Skin epidermis (tissue), 12 donors: ENCODE data around the gene USP25.

Experiments
- H3K27ac ChIP-seq, 21 experiments: fragments of 200-600 bp; sonication (generic) in 11 of 21; one replicate each; pipeline ENCODE4 v1.5.0; 2020; ENCODE audit warnings: mild to moderate bottlenecking in 3 of 21, inconsistent platforms in 2 of 21, moderate library complexity in 2 of 21
- H3K4me3 ChIP-seq, 7 experiments: fragments of 200-600 bp; sonication (generic) in 2 of 7; one replicate each; pipeline ENCODE4 v1.5.0; 2020; ENCODE audit warnings: inconsistent platforms in 2 of 7, mild to moderate bottlenecking in 2 of 7, moderate library complexity in 1 of 7

USP25 gene

GRCh38 chr21:15755125-15755524, 25.3 kb downstream of the USP25 start:
- Histone ChIP-seq H3K27ac (no peak overlapping the region), H3K4me3 (no peak overlapping the region)

- Histone ChIP-seq H3K27ac (no peak overlapping the region), H3K4me3 (no peak overlapping the region)
These were observed 29.7 kb downstream of the USP25 start for GRCh38 chr21:15759469-15759868.

DNA sequence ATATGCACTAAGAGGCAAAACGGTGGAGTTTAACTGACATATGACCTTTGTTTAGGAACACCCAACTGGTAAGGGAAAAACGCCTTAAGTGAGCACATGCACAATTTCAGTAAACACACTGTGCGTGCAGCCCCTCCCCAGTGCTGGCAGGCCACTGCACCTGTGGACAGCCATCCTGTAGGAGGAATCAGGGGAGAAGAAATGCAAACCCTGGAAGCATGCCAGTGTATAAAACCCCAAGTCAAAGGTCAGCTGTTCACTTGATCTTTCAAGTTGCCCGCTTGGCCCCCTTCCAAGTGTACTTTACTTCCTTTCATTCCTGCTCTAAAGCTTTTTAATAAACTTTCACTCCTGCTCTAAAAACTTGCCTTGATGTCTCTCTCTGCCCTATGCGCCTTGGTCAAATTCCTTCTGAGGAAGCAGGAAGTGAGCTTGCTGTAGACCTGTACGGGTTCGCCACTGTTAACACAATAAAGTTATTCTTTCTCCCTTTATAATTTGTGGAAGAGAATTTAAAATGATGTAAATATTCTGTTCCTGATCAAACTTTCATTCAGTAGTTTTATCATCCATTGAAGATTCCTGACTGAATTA, 31.8 kb downstream of the USP25 start:
- Histone ChIP-seq H3K27ac (no peak overlapping the region), H3K4me3 (no peak overlapping the region)

- no peak overlapping the region for H3K4me3 ChIP-seq
- no peak overlapping the region for H3K27ac ChIP-seq
These were observed 33.6 kb downstream of the USP25 start for GRCh38 chr21:15763359-15763758.

DNA sequence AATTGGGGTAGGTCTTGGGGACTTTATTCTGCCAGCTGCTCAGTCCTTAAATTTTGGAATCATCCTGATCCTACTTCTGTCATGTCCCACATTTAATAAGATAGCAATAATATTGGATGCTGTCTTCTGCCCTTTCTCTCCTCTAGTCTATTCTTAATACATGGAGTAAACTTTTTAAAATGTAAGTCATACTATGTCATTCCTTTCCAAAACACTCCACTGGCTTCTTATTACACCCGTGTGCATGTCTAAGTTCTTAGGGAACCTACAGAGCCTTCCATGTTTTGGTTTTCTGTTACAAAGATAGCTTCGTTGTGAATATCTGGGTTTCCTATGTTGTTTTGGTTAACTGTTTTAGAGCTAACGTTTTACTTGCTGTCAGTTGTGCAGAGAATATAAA, 35.1 kb downstream of the USP25 start:
- H3K27ac ChIP-seq, result no peak overlapping the region
- no peak overlapping the region for H3K4me3 ChIP-seq

DNA sequence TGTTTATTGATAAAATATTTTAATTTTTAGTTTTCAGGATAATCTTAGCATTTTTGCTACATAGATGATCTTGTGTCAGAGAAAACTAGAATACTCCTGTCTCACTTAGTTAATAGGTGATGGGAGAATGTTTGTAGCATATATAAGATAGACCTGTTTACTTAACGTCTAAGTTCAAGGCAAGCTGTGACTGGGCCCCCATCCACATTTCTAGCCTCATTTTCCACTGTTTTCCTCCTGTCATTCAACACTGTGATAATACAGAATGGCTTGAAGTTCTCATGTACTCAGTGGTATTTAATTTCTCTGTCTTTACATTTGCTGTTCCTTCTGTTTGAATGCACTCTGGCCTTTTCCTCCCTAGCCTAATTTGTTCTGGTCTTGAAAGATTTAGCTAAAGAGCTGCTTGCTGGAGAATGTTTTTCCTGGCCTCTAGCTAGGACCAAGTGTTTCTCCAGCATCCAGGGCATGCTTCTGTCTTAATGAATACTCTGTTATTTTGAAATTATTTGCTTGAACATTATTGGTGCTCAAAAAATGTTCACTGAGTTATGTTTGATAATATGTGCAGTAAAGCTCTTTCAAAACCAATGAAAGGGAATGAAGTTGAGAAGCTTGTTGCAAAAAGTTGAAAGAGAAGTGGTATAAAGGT, 37.3 kb downstream of the USP25 start:
- H3K27ac ChIP-seq, result no peak overlapping the region
- no peak overlapping the region for H3K4me3 ChIP-seq

DNA sequence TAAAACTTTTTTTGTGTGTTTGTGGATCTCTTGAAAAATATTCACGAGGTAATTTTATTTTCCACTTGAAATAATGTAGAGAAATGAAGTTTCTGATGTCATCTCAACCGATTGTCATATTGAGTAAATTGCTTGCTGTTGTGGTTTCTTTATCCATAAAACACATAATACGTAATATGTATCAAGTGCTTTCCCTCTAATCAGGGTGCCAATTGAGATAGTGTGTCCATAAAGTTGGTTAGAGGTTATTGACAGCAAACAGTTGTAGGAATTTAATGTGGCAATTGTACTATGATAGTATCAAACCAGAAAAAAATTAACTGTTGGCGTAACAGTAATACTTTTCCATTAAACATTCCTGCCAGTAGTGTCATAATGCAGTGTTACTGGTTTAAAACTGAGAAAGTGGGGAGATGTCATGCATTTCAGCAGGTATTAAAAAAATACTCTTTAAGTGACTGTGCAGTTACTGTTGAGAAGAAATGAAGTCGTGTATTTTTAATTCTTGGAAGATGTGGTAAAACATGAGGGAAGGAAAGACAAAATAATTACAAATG, 38.3 kb downstream of the USP25 start:
- Histone ChIP-seq H3K4me3 (no peak overlapping the region), H3K27ac (no peak overlapping the region)

GRCh38 chr21:15768853-15769252, 39.1 kb downstream of the USP25 start:
- H3K4me3 ChIP-seq, result no peak overlapping the region
- H3K27ac ChIP-seq, result no peak overlapping the region

DNA sequence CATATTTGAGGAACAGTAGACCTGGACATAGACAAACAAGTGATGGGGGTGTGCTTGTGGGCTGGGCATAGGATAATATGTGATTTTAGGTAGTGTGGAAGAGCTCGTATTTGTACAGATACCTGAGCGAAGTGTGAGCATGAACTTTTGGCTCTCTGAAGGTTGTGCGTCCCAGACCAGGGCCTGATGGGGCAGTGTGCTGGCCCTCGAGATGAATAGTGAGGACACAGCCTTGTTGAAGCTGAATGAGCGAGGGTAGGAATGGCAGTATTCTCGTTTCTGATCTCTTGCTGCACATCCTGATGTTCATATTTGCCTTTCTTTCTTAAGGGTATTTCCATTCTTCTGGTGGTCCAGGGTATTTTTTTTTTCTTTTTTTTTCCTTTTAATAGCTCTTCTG, 41.5 kb downstream of the USP25 start:
- H3K4me3 ChIP-seq, result no peak overlapping the region
- no peak overlapping the region for H3K27ac ChIP-seq

DNA sequence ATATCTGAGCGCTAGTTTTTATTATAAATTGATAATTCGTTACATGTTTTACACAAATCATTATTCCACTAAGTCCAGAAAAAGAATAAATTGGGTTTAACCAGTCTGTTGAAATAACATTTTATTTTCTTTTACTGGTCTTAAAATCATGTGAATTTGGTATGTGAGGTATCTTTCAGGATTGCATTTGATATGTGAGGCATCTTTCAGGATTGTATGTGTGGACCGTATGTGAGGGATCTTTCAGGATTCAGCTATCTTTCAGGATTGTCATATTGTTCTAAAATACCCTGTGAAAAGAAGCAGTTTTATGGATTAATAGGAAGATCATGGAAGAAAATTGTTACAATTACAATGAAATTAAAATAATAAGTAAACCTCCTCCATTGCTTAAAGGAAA, 42.9 kb downstream of the USP25 start:
- Histone ChIP-seq H3K4me3 (no peak overlapping the region), H3K27ac (no peak overlapping the region)

DNA sequence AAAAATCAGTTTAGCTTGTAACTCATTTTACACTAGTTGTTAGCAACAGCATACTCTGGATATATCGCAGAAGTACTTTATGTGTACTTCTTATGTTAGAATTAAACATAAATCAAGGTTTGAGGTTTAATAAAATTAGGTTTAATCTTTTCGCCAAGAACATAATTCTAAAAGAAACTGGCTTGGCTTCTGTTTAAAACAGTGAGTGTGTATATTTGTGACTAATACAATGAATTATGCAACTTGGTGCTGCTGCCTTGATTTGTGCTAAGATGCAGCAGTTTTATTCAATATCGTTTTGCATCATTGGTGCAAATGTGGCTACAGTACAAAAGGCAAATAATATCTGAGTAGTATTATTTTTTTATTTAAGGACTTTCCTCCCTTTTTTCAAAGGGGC, 44.8 kb downstream of the USP25 start:
- no peak overlapping the region for H3K27ac ChIP-seq
- H3K4me3 ChIP-seq, result no peak overlapping the region

DNA sequence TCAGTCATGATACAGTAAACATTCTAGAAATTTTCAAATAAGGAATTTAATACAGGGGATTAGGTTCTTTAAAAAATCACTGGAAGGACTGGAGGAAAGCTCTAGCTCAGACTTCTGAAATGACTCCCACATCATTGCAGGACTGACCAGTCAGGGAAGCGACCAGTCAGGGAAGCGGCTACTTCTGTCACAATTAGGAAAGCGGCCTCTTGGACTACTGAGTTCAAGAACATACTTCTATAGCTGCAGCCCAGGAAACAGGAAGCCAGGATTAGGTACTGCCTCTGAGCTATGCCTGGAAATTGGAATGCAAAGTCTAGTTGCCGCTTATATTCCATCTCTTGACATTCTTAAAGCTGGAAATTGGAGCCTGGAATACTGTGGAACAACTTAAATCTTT, 45.5 kb downstream of the USP25 start:
- H3K4me3 ChIP-seq, result no peak overlapping the region
- no peak overlapping the region for H3K27ac ChIP-seq

GRCh38 chr21:15775981-15776380, 46.2 kb downstream of the USP25 start:
- Histone ChIP-seq H3K4me3 (no peak overlapping the region), H3K27ac (no peak overlapping the region)

GRCh38 chr21:15776818-15777217, 47.0 kb downstream of the USP25 start:
- H3K4me3 ChIP-seq, result no peak overlapping the region
- no peak overlapping the region for H3K27ac ChIP-seq

DNA sequence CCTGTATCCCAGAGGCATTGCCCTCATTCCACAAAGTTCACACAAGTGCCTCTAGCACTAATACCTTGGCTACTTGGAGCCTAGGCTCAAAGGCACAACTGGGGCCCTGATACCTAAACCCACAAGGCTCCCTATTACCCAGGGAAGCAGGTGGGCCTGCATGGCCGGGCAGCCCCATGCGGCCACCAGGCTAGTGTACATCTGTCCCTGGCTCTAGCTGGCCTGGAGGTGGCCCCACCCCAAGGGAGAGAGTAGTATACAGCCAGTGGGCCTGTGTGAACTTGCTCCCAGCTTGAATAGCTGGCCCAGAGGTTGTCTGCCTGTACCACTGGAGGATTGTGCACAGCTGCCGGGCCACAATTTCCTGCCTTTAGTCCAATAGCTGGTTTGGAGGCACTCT, 52.2 kb downstream of the USP25 start:
- H3K4me3 ChIP-seq, result no peak overlapping the region
- H3K27ac ChIP-seq, result no peak overlapping the region

DNA sequence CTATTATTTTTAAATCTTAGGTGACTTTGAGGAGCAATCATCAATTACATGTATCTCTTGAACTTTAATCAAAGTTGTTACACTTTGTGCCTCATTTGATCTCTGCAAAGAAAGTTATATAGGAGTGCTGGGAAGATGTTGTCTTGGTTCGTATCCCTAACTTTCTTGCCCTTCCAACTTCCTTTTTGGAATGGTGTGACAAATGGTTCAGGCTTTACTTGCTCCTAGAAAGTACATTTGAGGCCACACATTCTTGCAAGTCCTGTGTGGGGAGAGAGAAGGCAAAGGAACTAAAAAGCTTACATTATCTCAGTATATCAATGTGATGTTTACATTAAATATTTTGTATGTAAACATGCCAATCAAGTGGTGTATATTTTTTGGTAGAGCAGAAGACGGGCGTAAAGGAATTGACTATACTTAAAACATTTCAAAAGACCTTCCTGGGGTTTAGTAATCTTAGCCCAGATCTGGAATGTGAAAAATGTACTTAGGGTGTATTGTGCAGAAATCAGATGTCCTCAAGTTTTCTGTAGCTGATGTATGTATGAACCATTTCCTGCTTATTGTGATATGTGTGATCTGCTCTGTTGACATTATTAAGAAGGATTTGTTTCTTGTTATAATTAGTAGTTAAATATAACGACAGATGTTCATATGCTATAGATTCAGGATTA, 59.2 kb downstream of the USP25 start:
- Histone ChIP-seq H3K4me3 (no peak overlapping the region), H3K27ac (no peak overlapping the region)

GRCh38 chr21:15793109-15793508, 63.3 kb downstream of the USP25 start:
- H3K4me3 ChIP-seq, result no peak overlapping the region
- H3K27ac ChIP-seq, result no peak overlapping the region

GRCh38 chr21:15793550-15794235, 63.9 kb downstream of the USP25 start:
- Histone ChIP-seq H3K4me3 (no peak overlapping the region), H3K27ac (no peak overlapping the region)

DNA sequence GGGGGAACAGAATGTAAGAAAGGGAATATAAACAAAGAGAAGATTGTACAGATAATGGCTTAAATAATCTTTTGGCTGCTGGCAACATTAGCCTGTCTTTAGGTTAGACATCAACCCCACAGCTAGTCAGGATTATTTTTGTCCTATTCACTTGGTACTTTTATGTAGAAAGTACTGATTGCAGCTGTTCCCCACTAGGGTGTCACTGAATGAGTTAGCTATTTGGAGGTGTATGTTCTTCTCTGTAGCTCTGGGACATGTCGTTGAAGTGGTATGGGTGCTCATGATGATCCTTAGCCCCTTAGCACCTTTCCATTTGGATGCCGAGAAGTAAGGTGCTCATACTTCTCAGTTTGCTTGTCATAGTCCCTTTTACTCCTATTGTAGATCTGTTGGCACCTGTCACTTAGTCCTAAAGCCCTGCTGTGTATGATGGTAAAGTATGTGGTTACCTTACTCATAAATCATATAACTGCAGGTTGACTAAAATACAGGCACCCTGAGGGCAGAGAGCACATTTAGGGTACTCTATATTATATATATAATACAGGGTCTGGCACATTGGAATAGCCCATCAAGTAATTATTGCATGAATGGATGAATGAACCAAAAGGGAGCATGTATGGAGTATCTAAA, 64.6 kb downstream of the USP25 start:
- Histone ChIP-seq H3K27ac (no peak overlapping the region), H3K4me3 (no peak overlapping the region)

DNA sequence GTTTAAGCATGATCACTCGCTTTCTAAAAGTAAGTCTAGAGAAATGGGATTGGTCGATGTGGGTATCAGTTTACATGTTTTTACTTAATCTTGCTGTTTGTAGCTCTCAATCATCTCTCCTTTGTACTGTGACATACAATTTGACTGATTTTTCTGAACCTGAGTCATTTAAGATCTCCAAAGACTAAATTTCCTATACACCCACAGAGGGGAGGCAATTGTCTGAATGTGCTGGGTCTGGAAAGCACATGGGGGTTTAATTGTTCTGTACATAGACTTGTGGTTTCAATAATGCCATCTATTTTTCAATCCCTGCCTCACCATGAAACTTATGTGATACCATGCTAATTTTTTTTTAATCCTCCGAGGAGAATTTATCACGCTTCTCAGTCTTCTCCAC, 65.8 kb downstream of the USP25 start:
- Histone ChIP-seq H3K27ac (no peak overlapping the region), H3K4me3 (no peak overlapping the region)
